IMR-90 (cell line): ENCODE measurements around the gene DENND1A. TPM values are rescaled to one million over a fixed set of nuclear protein-coding genes. Genes with fewer than 3 reads are reported as not detected.

ENCODE experiments used
- ATAC-seq: fragments of 200-7000 bp; cut with Tn5 transposase; 2 replicates; pipeline ENCODE4 v1.9.1; 2020; ENCODE audit warnings: low read depth, mild to moderate bottlenecking, moderate library complexity
- BruUV-seq: library from RNA; stranded (reverse); fragments of 400-500 nt; replicated peaks from 2 replicates; lab custom pipeline; 2021; lab: Mats Ljungman, UMichigan
- CTCF ChIA-PET: fragments of 300-600 bp; formaldehyde crosslinking; extraction: SDS; loops from one replicate; lab custom pipeline; 2021; ENCODE audit warnings: antibody characterized with exemption; lab: Yijun Ruan, JAX
- POLR2A ChIA-PET: fragments of 300-600 bp; sonication (Branson Sonifier 250); formaldehyde crosslinking; loops from one replicate; lab custom pipeline; 2022; ENCODE audit warnings: antibody characterized with exemption; ENCODE audit not compliant: unreplicated experiment; lab: Charles Lee
- DNase-seq: peaks from one replicate; pipeline ENCODE4 v3.0.0; 2013
- H2AFZ ChIP-seq: replicated peaks from 2 replicates; pipeline ENCODE3; 2013; ENCODE audit warnings: low read length, mild to moderate bottlenecking; ENCODE audit not compliant: poor library complexity
- H2AK5ac ChIP-seq: 2 replicates; pipeline ENCODE4 v1.6.1; 2013; ENCODE audit warnings: low read depth, low read length, inconsistent platforms
- H2AK9ac ChIP-seq: replicated peaks from 2 replicates; pipeline ENCODE3; 2013; ENCODE audit warnings: mild to moderate bottlenecking, low read depth, low read length, moderate library complexity; ENCODE audit not compliant: poor library complexity
- H2BK120ac ChIP-seq: 2 replicates; pipeline ENCODE4 v1.6.1; 2013; ENCODE audit warnings: low read depth, low read length, inconsistent platforms
- H2BK15ac ChIP-seq: 3 replicates; pipeline ENCODE4 v1.6.1; 2013; ENCODE audit warnings: low read depth, low read length, inconsistent platforms
- H2BK20ac ChIP-seq: 2 replicates; pipeline ENCODE4 v1.6.1; 2013; ENCODE audit warnings: low read depth, mild to moderate bottlenecking, inconsistent platforms, low read length, moderate library complexity
- H2BK5ac ChIP-seq: 2 replicates; pipeline ENCODE4 v1.6.1; 2013; ENCODE audit warnings: mild to moderate bottlenecking, low read depth, low read length, inconsistent platforms; ENCODE audit not compliant: poor library complexity, severe bottlenecking
- H3K14ac ChIP-seq: replicated peaks from 2 replicates; pipeline ENCODE4 v1.6.1; 2013; ENCODE audit warnings: low read depth, low read length, inconsistent platforms
- H3K18ac ChIP-seq: 2 replicates; pipeline ENCODE4 v1.6.1; 2013; ENCODE audit warnings: low read depth, low read length, control low read depth
- H3K23ac ChIP-seq: 2 replicates; pipeline ENCODE4 v1.6.1; 2013; ENCODE audit warnings: low read depth, low read length, inconsistent platforms
- H3K27ac ChIP-seq: 2 replicates; pipeline ENCODE4 v1.5.1; 2013; ENCODE audit warnings: mild to moderate bottlenecking, control low read depth, low read length; ENCODE audit not compliant: insufficient read depth
- H3K27me3 ChIP-seq: 2 replicates; pipeline ENCODE4 v1.6.1; 2013; ENCODE audit warnings: low read length; ENCODE audit not compliant: control insufficient read depth, insufficient read depth
- H3K36me3 ChIP-seq: 2 replicates; pipeline ENCODE4 v1.6.1; 2013; ENCODE audit warnings: low read length, mixed read lengths; ENCODE audit not compliant: control insufficient read depth, insufficient read depth
- H3K4ac ChIP-seq: 2 replicates; pipeline ENCODE4 v1.6.1; 2013; ENCODE audit warnings: low read depth, low read length, inconsistent platforms
- H3K4me1 ChIP-seq: 2 replicates; pipeline ENCODE4 v1.6.1; 2013; ENCODE audit warnings: low read length, mixed read lengths; ENCODE audit not compliant: control insufficient read depth, insufficient read depth
- H3K4me2 ChIP-seq: 2 replicates; pipeline ENCODE4 v1.6.1; 2013; ENCODE audit warnings: low read depth, mild to moderate bottlenecking, control low read depth, low read length, moderate library complexity
- H3K4me3 ChIP-seq: 2 replicates; pipeline ENCODE4 v1.5.1; 2013; ENCODE audit warnings: low read depth, mild to moderate bottlenecking, control low read depth, low read length, moderate library complexity; ENCODE audit not compliant: insufficient read depth
- H3K56ac ChIP-seq: 2 replicates; pipeline ENCODE4 v1.6.1; 2013; ENCODE audit warnings: low read length, inconsistent platforms; ENCODE audit not compliant: insufficient read depth; ENCODE audit errors: extremely low read depth
- H3K79me1 ChIP-seq, 2 experiments: 2 replicates each; pipeline ENCODE4 v1.6.1; 2013; ENCODE audit warnings: low read length in 2 of 2, inconsistent platforms in 1 of 2, low read depth in 1 of 2
- H3K9ac ChIP-seq: 2 replicates; pipeline ENCODE4 v1.6.1; 2013; ENCODE audit warnings: low read depth, low read length, control low read depth
- H3K9me1 ChIP-seq: 2 replicates; pipeline ENCODE4 v1.6.1; 2013; ENCODE audit warnings: low read length, inconsistent platforms; ENCODE audit not compliant: insufficient read depth
- H3K9me3 ChIP-seq: 2 replicates; pipeline ENCODE4 v1.6.1; 2013; ENCODE audit warnings: low read length; ENCODE audit not compliant: control insufficient read depth, insufficient read depth
- H4K20me1 ChIP-seq: 2 replicates; pipeline ENCODE4 v1.6.1; 2013; ENCODE audit warnings: low read length, inconsistent platforms; ENCODE audit not compliant: insufficient read depth
- H4K5ac ChIP-seq: 2 replicates; pipeline ENCODE4 v1.6.1; 2013; ENCODE audit warnings: mild to moderate bottlenecking, low read depth, low read length, control low read depth
- H4K8ac ChIP-seq, 2 experiments: 2 replicates each; pipeline ENCODE4 v1.6.1; 2013; ENCODE audit warnings: low read depth in 2 of 2, low read length in 2 of 2, control low read depth in 1 of 2, inconsistent platforms in 1 of 2
- H4K91ac ChIP-seq: 2 replicates; pipeline ENCODE4 v1.6.1; 2013; ENCODE audit warnings: low read depth, low read length, inconsistent platforms; ENCODE audit not compliant: insufficient read depth
- BHLHE40 ChIP-seq: fragments of 150-350 bp; IDR thresholded peaks from 2 replicates; pipeline ENCODE4 v1.6.1; 2016; ENCODE audit warnings: mild to moderate bottlenecking, low read depth, low read length
- CEBPB ChIP-seq: IDR thresholded peaks from 2 replicates; pipeline ENCODE4 v1.6.1; 2012; ENCODE audit warnings: low read depth, low read length, improper control_type of control experiment
- CHD1 ChIP-seq: IDR thresholded peaks from 2 replicates; pipeline ENCODE4 v1.6.1; 2012; ENCODE audit warnings: low read depth, low read length, improper control_type of control experiment
- FOS ChIP-seq: fragments of 150-350 bp; IDR thresholded peaks from 2 replicates; pipeline ENCODE4 v1.6.1; 2016; ENCODE audit warnings: low read depth, low read length
- MAFK ChIP-seq: IDR thresholded peaks from 2 replicates; pipeline ENCODE4 v1.6.1; 2012; ENCODE audit warnings: low read depth, low read length, improper control_type of control experiment
- MAZ ChIP-seq: IDR thresholded peaks from 2 replicates; pipeline ENCODE4 v1.6.1; 2012; ENCODE audit warnings: low read depth, mild to moderate bottlenecking, low read length, improper control_type of control experiment, moderate library complexity, borderline replicate concordance
- MXI1 ChIP-seq: IDR thresholded peaks from 2 replicates; pipeline ENCODE4 v1.6.1; 2012; ENCODE audit warnings: low read depth, mild to moderate bottlenecking, low read length, moderate library complexity, borderline replicate concordance
- NFE2L2 ChIP-seq: fragments of 150-350 bp; IDR thresholded peaks from 2 replicates; pipeline ENCODE4 v1.6.1; 2016; ENCODE audit warnings: low read depth, mild to moderate bottlenecking, low read length
- POLR2A ChIP-seq: IDR thresholded peaks from 2 replicates; pipeline ENCODE4 v1.6.1; 2012; ENCODE audit warnings: mild to moderate bottlenecking, low read depth, low read length
- RAD21 ChIP-seq: IDR thresholded peaks from 2 replicates; pipeline ENCODE4 v1.6.1; 2012; ENCODE audit warnings: low read length, improper control_type of control experiment
- RCOR1 ChIP-seq: IDR thresholded peaks from 2 replicates; pipeline ENCODE4 v1.6.1; 2012; ENCODE audit warnings: mild to moderate bottlenecking, low read length, improper control_type of control experiment; ENCODE audit not compliant: insufficient replicate concordance
- RFX5 ChIP-seq: IDR thresholded peaks from 2 replicates; pipeline ENCODE4 v1.8.0; 2012; ENCODE audit warnings: low read depth, mild to moderate bottlenecking, low read length, moderate library complexity
- SMC3 ChIP-seq: fragments of 150-350 bp; IDR thresholded peaks from 2 replicates; pipeline ENCODE4 v1.6.1; 2016; ENCODE audit warnings: low read depth, mild to moderate bottlenecking, antibody characterized with exemption, low read length, moderate library complexity
- WGBS, 2 experiments: methylation state at CpG; one replicate each; pipeline versions ENCODE4 v1.1.5 to v1.1.7; 2013; ENCODE audit warnings: missing lambda C conversion rate in 2 of 2; ENCODE audit not compliant: insufficient read length in 1 of 2; ENCODE audit errors: extremely low coverage in 2 of 2; 5-methylcytosine and 5-hydroxymethylcytosine counted together
- dilution Hi-C: fragments of 300-500 bp; cut with HindIII; formaldehyde crosslinking; loops from one replicate; pipeline ENCODE4 v1.14.3; 2018; ENCODE audit warnings: low sequenced_read_pairs; ENCODE audit not compliant: unreplicated experiment
- in situ Hi-C: fragments of 300-500 bp; cut with MboI; formaldehyde crosslinking; loops from 3 replicates; pipeline ENCODE4 v1.14.3; 2019; ENCODE audit warnings: low sequenced_read_pairs, inconsistent platforms, mixed read lengths
- intact Hi-C: fragments of 100-400 bp; cut with micrococcal nuclease; formaldehyde crosslinking; loops from 2 replicates; pipeline ENCODE4 v1.10.0; 2022
- polyA plus RNA-seq, 3 experiments: library from polyadenylated mRNA; depleted of rRNA; stranded (reverse); fragments of >200 nt; gene quantifications; 2 replicates each; pipeline ENCODE4 v1.2.3, GENCODE V29; 2012; ENCODE audit warnings: low replicate concordance in 1 of 3
- total RNA-seq: library from RNA; depleted of rRNA; stranded (reverse); fragments of >200 nt; gene quantifications from 2 replicates; pipeline ENCODE4 v1.2.3, GENCODE V29; 2012
- TF ChIP-seq, protein P1 (sequence below): conservative IDR thresholded peaks from 2 replicates; pipeline ENCODE4 v1.5.1; 2012; ENCODE audit warnings: mild to moderate bottlenecking, low read depth, low read length, improper control_type of control experiment
- TF ChIP-seq, protein P2 (sequence below): fragments of 150-350 bp; IDR thresholded peaks from 2 replicates; pipeline ENCODE4 v1.6.1; 2016; ENCODE audit warnings: low read depth, mild to moderate bottlenecking, low read length, moderate library complexity, borderline replicate concordance
- TF ChIP-seq, protein P3 (sequence below): fragments of 150-350 bp; IDR thresholded peaks from 2 replicates; pipeline ENCODE4 v1.6.1; 2017; ENCODE audit warnings: mild to moderate bottlenecking, antibody characterized with exemption, low read length, low read depth

Gene DENND1A
- total and polyA plus RNA-seq, 2 of the 4 experiments (the other 2 are of a cell fraction) = 21.4 to 27.6 TPM

DNA sequence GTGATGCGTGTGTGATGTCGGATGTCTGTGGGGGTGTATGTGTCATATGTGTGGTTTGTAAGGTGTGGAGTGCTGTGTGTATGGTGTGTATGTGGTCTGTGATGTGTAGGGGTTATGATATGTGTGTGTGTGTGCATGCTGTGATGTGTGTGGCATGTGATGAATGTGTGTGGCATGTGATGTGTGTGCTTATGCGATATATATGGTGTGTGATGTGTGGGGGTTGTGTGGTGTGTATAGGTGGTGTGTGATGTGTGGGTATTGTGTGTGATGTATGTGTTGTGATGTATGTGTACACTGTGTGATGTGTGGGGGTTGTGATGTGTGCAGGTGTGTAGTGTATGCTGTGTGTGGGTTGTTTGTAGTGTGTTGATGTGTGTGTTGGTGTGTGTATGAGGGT is 583.1 kb downstream of the DENND1A start:
- no peaks in the 10 kb centered on the region for H3K9me3 ChIP-seq
- H3K56ac ChIP-seq = no peak overlapping the region
- no peak overlapping the region for H4K5ac ChIP-seq
- H2BK15ac ChIP-seq = no peak overlapping the region
- peaks cover 3% of the 10 kb centered on the region; the same call in 1 of the 2 replicates for H4K20me1 ChIP-seq
- H3K4me1 ChIP-seq = no peaks in the 10 kb centered on the region
- DNase-seq (no peak), ATAC-seq (no peak)
- no peak overlapping the region for H4K8ac ChIP-seq
- 90 to 100% methylated on average over 1 of the region's 3 CpGs for WGBS, 2 experiments
- H2BK20ac ChIP-seq = no peak overlapping the region
- H3K79me1 ChIP-seq = no peaks in the 10 kb centered on the region
- peak overlapping the region; percentile 47 for H2AK9ac ChIP-seq
- ChIA-PET CTCF (no interaction called here), POLR2A (no interaction called here)
- no peak overlapping the region for H2AFZ ChIP-seq
- H3K14ac ChIP-seq = no peak overlapping the region; the same call in 1 of the 2 replicates
- no peaks in the 10 kb centered on the region for H3K36me3 ChIP-seq
- TF ChIP-seq FOS (no peak), RCOR1 (no peak), MXI1 (no peak), CEBPB (no peak), MAFK (no peak), POLR2A (no peak), NFE2L2 (no peak), BHLHE40 (no peak), CHD1 (no peak), SMC3 (no peak), RFX5 (no peak), MAZ (no peak), RAD21 (no peak)
- TF ChIP-seq, protein P1, sequence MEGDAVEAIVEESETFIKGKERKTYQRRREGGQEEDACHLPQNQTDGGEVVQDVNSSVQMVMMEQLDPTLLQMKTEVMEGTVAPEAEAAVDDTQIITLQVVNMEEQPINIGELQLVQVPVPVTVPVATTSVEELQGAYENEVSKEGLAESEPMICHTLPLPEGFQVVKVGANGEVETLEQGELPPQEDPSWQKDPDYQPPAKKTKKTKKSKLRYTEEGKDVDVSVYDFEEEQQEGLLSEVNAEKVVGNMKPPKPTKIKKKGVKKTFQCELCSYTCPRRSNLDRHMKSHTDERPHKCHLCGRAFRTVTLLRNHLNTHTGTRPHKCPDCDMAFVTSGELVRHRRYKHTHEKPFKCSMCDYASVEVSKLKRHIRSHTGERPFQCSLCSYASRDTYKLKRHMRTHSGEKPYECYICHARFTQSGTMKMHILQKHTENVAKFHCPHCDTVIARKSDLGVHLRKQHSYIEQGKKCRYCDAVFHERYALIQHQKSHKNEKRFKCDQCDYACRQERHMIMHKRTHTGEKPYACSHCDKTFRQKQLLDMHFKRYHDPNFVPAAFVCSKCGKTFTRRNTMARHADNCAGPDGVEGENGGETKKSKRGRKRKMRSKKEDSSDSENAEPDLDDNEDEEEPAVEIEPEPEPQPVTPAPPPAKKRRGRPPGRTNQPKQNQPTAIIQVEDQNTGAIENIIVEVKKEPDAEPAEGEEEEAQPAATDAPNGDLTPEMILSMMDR = no peak
- TF ChIP-seq, protein P2, sequence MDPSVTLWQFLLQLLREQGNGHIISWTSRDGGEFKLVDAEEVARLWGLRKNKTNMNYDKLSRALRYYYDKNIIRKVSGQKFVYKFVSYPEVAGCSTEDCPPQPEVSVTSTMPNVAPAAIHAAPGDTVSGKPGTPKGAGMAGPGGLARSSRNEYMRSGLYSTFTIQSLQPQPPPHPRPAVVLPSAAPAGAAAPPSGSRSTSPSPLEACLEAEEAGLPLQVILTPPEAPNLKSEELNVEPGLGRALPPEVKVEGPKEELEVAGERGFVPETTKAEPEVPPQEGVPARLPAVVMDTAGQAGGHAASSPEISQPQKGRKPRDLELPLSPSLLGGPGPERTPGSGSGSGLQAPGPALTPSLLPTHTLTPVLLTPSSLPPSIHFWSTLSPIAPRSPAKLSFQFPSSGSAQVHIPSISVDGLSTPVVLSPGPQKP = no peak
- TF ChIP-seq, protein P3, sequence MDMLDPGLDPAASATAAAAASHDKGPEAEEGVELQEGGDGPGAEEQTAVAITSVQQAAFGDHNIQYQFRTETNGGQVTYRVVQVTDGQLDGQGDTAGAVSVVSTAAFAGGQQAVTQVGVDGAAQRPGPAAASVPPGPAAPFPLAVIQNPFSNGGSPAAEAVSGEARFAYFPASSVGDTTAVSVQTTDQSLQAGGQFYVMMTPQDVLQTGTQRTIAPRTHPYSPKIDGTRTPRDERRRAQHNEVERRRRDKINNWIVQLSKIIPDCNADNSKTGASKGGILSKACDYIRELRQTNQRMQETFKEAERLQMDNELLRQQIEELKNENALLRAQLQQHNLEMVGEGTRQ = no peak
- no peak overlapping the region for H3K18ac ChIP-seq
- H3K4ac ChIP-seq = no peak overlapping the region
- no peak overlapping the region for H2BK120ac ChIP-seq
- peaks cover 22% of the 10 kb centered on the region for H3K27me3 ChIP-seq
- H3K4me3 ChIP-seq = no peak overlapping the region
- no peak overlapping the region for H3K9ac ChIP-seq
- no peak overlapping the region for H4K91ac ChIP-seq
- no peak overlapping the region for H3K27ac ChIP-seq
- no peak overlapping the region for H2AK5ac ChIP-seq
- H3K4me2 ChIP-seq = no peak overlapping the region
- dilution Hi-C loops (no loop called here), in situ Hi-C loops (loop anchor here (25.0 kb wide), 1 partner anchor 510 kb away; the partner anchor contains the start of gene PDCL), intact Hi-C loops (no loop called here)
- H3K9me1 ChIP-seq = peaks cover 4% of the 10 kb centered on the region
- H3K23ac ChIP-seq = no peak overlapping the region; the same call in 1 of the 2 replicates
- H2BK5ac ChIP-seq = peak overlapping the region; percentile 80
- no TSS peak for BruUV-seq
